GM12875 (cell line): Measurements from ENCODE around the gene MREG.

Experiments
- H3K4me3 ChIP-seq: one replicate; pipeline ENCODE4 v1.5.1; 2011; ENCODE audit warnings: low read depth, low read length, control low read depth
- TF ChIP-seq, protein P1 (sequence below): IDR thresholded peaks from 2 replicates; pipeline ENCODE4 v1.5.1; 2011; ENCODE audit warnings: low read depth, mild to moderate bottlenecking, control low read depth, inconsistent platforms, low read length, moderate library complexity, borderline replicate concordance; ENCODE audit not compliant: insufficient read depth

The MREG gene

GRCh38 chr2:216003876-216004696, 9.3 kb downstream of the MREG start:
- TF ChIP-seq, protein P1, sequence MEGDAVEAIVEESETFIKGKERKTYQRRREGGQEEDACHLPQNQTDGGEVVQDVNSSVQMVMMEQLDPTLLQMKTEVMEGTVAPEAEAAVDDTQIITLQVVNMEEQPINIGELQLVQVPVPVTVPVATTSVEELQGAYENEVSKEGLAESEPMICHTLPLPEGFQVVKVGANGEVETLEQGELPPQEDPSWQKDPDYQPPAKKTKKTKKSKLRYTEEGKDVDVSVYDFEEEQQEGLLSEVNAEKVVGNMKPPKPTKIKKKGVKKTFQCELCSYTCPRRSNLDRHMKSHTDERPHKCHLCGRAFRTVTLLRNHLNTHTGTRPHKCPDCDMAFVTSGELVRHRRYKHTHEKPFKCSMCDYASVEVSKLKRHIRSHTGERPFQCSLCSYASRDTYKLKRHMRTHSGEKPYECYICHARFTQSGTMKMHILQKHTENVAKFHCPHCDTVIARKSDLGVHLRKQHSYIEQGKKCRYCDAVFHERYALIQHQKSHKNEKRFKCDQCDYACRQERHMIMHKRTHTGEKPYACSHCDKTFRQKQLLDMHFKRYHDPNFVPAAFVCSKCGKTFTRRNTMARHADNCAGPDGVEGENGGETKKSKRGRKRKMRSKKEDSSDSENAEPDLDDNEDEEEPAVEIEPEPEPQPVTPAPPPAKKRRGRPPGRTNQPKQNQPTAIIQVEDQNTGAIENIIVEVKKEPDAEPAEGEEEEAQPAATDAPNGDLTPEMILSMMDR: no peak
- H3K4me3 ChIP-seq: no peak overlapping the region

DNA sequence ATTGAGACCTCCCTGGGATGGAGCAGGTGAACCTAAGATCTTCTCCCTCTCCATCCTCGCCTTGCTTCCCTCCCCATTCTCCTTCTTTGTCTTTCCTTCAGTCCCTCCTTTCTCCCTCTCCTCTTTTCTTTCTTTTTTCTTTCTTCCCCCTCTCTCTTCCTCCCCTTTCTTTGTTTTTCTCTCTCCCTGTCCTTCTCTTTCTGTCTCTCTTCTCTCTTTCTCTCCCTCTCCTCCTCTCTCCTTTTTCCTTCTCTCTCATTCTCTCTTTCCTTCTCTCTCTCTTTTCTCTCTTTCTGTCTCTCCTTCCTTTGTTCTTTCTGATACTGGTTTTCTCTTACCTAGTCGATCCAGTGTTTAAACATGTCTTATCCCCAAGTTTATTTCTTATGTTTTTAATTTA, 10.7 kb downstream of the MREG start:
- H3K4me3 ChIP-seq: no peak overlapping the region
- TF ChIP-seq, protein P1: no peak

DNA sequence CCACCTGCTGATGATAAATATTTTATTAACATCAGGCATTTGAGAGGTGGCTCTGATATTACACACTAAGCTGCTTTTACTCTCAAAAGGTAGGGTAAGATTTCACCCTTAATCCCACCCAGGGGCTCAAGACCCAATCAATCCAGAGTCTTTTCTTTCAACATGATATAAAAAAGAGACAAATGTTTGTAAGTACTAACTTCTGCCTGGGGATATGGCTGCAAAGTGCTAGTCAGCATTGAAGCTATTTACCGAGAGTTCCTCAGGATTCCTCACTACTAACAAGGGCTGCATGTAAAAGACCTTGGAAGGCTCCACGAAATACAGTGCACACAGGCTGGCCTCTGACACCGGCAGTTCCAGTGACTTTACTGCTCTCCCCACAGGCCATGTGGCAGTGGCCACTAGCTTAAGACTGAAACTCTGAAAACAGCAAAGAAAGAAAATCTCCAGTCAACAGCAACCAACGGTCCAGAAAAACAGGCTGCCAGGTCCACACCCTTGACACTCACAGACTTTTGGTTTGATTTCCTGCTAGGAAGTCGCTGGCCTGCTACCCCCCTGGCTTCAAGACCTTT, 11.2 kb downstream of the MREG start:
- no peak overlapping the region for H3K4me3 ChIP-seq
- TF ChIP-seq, protein P1: no peak

DNA sequence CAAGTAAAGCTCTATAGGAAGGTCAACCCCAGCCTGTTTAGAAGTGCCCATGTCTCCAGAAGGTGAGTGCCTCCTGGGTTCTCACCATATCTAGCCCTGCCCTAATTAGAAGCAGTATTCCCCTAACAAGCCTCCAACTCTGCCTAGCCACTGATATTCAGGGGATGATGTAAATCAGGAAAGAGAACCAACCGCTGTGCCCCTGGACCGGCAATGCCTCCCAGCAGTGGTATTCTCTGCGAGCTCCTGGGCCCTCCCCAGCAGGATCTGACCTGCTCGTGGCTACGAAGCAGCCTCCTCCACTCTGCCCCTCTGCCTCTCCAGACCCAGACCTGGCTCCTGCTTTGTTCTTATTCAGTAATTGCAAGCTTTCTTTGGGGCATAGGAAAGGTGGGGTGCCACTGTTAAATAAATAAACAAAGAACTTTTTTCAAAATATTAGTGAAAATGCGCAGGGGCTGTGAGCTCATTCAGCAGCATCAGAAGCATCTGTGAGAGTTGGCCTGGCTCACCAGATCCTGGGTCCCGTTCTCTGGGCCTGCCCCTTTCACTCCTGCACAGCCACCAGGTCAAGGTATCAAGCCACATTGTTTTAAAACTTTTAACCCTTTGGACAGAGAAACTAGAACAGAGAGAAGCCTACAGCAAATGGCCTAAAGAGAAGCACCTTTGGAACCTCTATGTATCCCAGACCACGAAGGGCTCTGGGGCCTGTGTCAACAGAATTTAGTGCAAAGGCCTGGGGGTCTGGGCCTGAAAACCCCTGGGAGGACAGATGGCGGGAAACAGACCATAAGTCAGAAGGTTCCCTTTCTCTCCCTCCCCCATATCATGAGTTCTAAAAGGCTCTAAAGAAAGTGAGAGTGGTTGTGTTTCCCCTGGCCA, 11.9 kb downstream of the MREG start:
- TF ChIP-seq, protein P1: no peak
- H3K4me3 ChIP-seq: no peak overlapping the region

- TF ChIP-seq, protein P1: no peak
- no peak overlapping the region for H3K4me3 ChIP-seq
Observed at GRCh38 chr2:215998636-215999035, 14.7 kb downstream of the MREG start.

- H3K4me3 ChIP-seq: no peak overlapping the region
- TF ChIP-seq, protein P1: no peak
Observed at GRCh38 chr2:215997219-215997618, 16.1 kb downstream of the MREG start.
